Stimulated activated CD4-positive, alpha-beta T cell treated with anti-CD3 and anti-CD28 coated beads, TNF-alpha, amount 100 ng/mL, for 1 hour (primary cell): ENCODE results near the gene SLC22A12.
A peak's percentile ranks its signal among the peaks of the same experiment; 100 is the strongest.
"Not testable (repeated sequence)": the region's sequence is repeated elsewhere in the genome, so short reads cannot be mapped to it uniquely, and the experiment has no call there.

Experiments
- DNase-seq, 3 donors: peaks; one replicate each; pipeline ENCODE4 v3.0.0-alpha.2; 2020; ENCODE audit warnings: low read depth in 3 of 3, low spot score in 1 of 3

SLC22A12 gene

GRCh38 chr11:64590763-64591221, at the start of gene SLC22A12:
SLC22A12 (plus strand) TSS chr11:64591220; CDS start chr11:64591557, 337 bp downstream.
- no peak for DNase-seq

DNA sequence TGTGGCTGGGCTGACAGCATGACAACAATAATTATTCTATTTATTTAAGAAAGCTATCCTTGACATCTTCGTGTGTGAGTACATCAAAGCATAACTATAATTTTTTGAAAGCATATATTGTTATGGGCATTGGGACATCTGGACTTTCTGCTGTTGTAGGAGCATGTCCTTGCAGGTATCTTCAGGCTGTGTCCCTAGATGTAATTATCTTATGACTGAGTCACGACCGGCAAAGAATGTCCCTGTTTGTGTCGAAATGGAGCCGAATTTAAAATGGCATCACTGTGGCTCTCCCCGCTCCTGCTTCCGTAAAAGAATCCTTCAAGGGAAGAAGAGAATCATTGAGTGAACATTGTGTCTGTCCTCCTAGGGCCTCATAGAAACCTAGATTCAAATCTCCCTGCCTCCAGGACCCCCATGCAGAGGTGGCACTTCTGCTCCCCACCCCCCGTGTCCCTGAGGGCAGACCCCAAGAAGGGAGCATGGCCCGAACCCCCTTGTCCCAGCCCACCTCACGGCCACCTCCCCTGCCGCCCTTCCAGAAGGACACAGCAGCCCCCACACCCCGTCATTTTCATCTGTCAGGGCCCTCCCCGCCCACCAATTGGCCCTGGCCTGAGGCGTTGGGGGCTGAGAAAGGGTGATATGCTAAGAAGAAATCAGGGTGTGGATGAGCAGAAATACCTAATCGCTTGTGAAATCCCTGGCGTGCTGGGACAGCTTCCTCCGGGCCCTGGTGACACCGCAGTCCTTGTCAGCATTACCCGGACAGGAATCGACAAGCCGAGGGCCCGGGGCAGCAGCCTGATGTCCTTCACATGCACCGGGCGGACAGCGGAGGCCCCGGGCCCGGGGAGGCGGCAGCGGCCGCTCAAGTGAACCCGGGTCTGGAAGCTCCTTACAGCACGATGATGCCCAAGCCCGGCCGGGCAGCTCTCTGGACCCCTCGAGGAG, 48.6 kb upstream of the SLC22A12 start:
- DNase-seq = no peak

DNA sequence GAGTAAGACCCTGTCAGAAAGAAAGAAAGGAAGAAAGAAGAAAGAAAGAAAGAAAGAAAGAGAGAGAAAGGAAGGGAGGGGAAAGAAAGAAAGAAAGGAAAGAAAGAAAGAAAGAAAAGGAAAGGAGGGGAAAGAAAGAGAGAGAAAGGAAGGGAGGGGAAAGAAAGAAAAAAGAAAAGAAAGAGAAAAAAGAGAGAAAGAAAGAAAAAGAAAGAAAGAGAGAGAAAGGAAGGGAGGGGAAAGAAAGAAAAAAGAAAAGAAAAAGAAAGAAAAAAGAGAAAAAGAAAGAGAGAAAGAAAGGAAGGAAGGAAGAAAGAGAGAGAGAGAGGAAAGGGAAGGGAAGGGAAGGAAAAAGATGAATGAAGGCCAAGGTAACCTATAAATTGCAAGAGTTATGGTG, 47.2 kb upstream of the SLC22A12 start:
- no peak for DNase-seq

- no peak for DNase-seq
These were observed 46.3 kb upstream of the SLC22A12 start for GRCh38 chr11:64544616-64545296.

- DNase-seq = no peak
These were observed 45.4 kb upstream of the SLC22A12 start for GRCh38 chr11:64545619-64546018.

- no peak for DNase-seq
These were observed 44.8 kb upstream of the SLC22A12 start for GRCh38 chr11:64546176-64546575.

- no peak for DNase-seq
These were observed 44.4 kb upstream of the SLC22A12 start for GRCh38 chr11:64546600-64546999.

DNA sequence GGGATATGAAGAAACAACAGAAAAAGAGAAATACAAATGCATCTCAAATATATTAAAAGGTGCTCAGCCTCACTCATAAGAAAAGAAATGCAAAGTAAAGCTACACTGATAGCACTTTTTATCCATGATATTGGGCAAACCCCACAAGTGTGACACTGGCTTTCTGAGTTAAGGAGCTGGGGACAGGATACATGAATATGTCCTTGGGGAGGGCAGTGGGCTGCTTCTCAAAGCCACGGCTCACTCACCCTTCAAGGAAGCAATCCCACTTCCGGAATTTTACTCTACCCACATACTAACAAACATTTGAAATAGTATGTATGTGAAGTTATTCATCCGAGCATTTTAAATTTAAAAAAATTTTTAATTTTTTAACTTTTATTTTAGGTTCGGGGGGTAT, 41.1 kb upstream of the SLC22A12 start:
- DNase-seq = no peak

GRCh38 chr11:64553554-64554201, 37.3 kb upstream of the SLC22A12 start:
- DNase-seq = peak in 2 of 3 donors; percentile 13 to 46

- no peak for DNase-seq
These were observed 34.8 kb upstream of the SLC22A12 start for GRCh38 chr11:64556044-64556720.

GRCh38 chr11:64556721-64557250, 34.2 kb upstream of the SLC22A12 start:
- DNase-seq = no peak

DNA sequence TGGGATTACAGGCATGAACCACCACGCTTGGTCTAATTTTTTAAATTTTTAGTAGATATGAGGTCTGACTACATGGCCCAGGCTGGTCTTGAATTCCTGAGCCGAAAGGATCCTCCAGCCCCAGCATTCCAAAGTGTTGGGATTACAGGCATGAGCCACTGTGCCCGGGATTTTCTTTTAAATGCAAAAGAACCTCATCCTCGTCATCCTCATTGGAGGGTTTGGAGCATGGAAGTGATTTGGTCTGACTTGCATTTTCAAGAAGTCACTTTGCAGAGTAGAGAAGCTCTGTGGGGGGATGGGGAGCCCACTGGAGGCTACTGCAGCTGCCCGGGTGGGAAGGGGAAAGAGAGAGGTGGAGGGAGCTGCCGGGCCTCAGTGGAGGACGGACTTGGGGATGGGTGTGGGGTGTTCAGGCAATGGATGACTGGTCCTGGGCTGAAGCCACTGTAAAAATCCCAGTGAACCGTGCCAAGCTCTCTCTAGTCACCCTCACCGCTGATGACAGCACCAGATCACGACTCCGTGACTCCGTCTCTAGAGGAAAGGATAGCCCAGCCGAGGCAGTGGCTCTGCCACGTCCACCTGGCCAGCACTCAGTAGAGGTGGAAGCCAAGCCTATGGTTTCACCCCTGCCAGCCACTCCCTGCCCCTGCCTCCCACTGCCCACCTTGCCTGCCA, 32.8 kb upstream of the SLC22A12 start:
- no peak for DNase-seq

DNA sequence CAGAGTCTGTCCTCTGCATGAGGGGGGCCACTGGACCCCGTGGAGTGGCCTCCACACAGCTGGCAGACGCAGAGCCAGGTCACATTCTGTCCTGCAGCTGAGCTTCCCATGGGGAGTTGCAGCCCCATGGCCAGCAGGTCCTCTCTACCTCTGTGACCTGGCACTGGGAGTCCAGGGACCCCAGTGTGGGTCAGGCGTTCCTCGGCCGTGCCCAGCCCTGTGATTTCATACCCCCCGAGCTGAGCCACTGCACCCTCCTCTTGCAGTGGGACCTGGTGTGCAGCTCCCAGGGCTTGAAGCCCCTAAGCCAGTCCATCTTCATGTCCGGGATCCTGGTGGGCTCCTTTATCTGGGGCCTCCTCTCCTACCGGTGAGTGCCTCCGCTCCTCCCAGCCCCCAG, 32.2 kb upstream of the SLC22A12 start:
- no peak for DNase-seq

GRCh38 chr11:64559351-64560138, 31.5 kb upstream of the SLC22A12 start:
- no peak for DNase-seq

DNA sequence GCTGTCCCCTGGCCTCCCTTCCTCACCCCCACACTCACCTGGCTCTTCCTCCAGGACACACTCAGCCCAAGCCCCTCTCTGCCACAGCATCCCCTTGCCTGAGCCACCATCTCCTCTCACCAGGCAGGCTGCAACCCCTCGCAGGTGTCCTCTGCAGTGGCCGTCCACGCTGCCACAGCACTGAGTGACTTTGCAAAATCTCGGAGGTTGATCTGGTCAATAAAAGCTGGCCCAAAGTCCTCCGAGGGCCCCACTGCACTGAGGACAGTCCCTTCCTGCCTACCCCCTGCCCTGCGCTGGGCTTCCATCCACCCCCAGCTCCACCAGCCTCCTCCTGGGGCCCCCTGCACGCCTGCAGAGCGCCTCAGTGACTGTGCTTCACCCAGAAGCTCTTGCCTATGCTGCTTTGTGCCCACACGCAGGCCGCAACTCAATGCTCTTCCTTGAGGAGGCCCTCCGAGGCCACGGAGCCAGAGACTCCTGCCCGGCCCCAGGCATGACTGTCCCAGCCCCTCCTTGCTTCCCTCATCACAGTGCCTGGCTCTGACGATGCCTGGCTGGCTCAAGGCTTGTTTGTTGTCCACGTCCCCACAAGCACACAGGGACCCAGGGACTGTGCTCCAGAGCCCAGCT, 30.8 kb upstream of the SLC22A12 start:
- no peak for DNase-seq

- no peak for DNase-seq
These were observed 30.1 kb upstream of the SLC22A12 start for GRCh38 chr11:64560941-64561340.

DNA sequence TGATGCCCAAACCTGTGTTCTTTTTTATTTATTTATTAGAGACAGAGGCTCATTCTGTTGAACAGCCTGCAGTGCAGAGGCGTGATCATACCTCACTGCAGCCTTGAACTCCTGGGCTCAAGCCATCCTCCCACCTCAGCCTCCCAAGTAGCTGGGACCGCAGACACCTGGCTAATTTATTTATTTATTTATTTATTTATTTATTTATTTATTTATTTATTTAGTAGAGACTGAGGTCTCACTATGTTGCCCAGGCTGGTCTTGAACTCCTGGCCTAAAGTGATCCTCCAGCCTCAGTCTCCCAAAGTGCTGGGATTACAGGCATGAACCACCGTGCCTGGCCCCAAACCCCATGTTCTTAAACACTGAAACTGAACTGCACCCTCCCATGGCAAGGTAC, 29.6 kb upstream of the SLC22A12 start:
- not testable (repeated sequence) for DNase-seq

- no peak for DNase-seq
These were observed 28.9 kb upstream of the SLC22A12 start for GRCh38 chr11:64561984-64562722.
